Keratinocyte (primary cell): ENCODE measurements around the gene ZNRF4. TPM values are rescaled to one million over a fixed set of nuclear protein-coding genes. Genes with fewer than 3 reads are reported as not detected.

Source experiments
- DNase-seq: peaks from one replicate; pipeline ENCODE4 v3.0.0-alpha.2; 2011; ENCODE audit warnings: low read depth, missing footprints, low spot score
- FAIRE-seq: peaks from 2 replicates; lab custom pipeline; 2011; peaks lifted over from hg19 to GRCh38; lab: Jason Lieb, UNC
- H2AFZ ChIP-seq: 2 replicates; pipeline ENCODE4 v1.6.0; 2012; ENCODE audit warnings: low read length, control low read depth, inconsistent platforms; ENCODE audit not compliant: control insufficient read depth
- H3K27ac ChIP-seq: 2 replicates; pipeline ENCODE4 v1.5.1; 2011; ENCODE audit warnings: low read length; ENCODE audit not compliant: control insufficient read depth, insufficient read depth
- H3K27me3 ChIP-seq: 3 replicates; pipeline ENCODE4 v1.6.0; 2011; ENCODE audit warnings: low read length; ENCODE audit not compliant: control insufficient read depth, insufficient read depth; ENCODE audit errors: extremely low read depth
- H3K36me3 ChIP-seq, 2 experiments: 2 replicates in 1 of 2; 3 replicates in 1 of 2; pipeline ENCODE4 v1.5.1; 2011; ENCODE audit warnings: low read length in 2 of 2, mild to moderate bottlenecking in 1 of 2; ENCODE audit not compliant: control insufficient read depth in 2 of 2, insufficient read depth in 2 of 2; ENCODE audit errors: extremely low read depth in 1 of 2
- H3K4me1 ChIP-seq: 3 replicates; pipeline ENCODE4 v1.5.1; 2011; ENCODE audit warnings: low read length; ENCODE audit not compliant: control insufficient read depth, insufficient read depth; ENCODE audit errors: extremely low read depth
- H3K4me2 ChIP-seq: 3 replicates; pipeline ENCODE4 v1.6.0; 2011; ENCODE audit warnings: low read depth, low read length; ENCODE audit not compliant: control insufficient read depth, insufficient read depth; ENCODE audit errors: extremely low read depth
- H3K4me3 ChIP-seq, 3 experiments: fragments of 200-600 bp in 1 of 3; sonication (generic) in 1 of 3; 2 replicates in 2 of 3; 3 replicates in 1 of 3; pipeline ENCODE4 v1.5.1; 2011 to 2016; ENCODE audit warnings: low read length in 3 of 3, mild to moderate bottlenecking in 3 of 3, control low read depth in 2 of 3, inconsistent platforms in 1 of 3, low read depth in 1 of 3, mixed read lengths in 1 of 3, mixed run types in 1 of 3, moderate library complexity in 1 of 3; ENCODE audit not compliant: control insufficient read depth in 2 of 3, insufficient read depth in 2 of 3; ENCODE audit errors: extremely low read depth in 1 of 3
- H3K79me2 ChIP-seq: 2 replicates; pipeline ENCODE4 v1.6.0; 2012; ENCODE audit warnings: low read length; ENCODE audit not compliant: control insufficient read depth, insufficient read depth
- H3K9ac ChIP-seq: 3 replicates; pipeline ENCODE4 v1.6.0; 2011; ENCODE audit warnings: low read length; ENCODE audit not compliant: control insufficient read depth, insufficient read depth; ENCODE audit errors: extremely low read depth
- H3K9me1 ChIP-seq: 3 replicates; pipeline ENCODE4 v1.6.0; 2011; ENCODE audit warnings: low read length; ENCODE audit not compliant: control insufficient read depth, insufficient read depth; ENCODE audit errors: extremely low read depth
- H3K9me3 ChIP-seq: 2 replicates; pipeline ENCODE4 v1.5.1; 2012; ENCODE audit warnings: low read depth, low read length; ENCODE audit not compliant: control insufficient read depth
- H4K20me1 ChIP-seq: 3 replicates; pipeline ENCODE4 v1.6.0; 2011; ENCODE audit warnings: low read length; ENCODE audit not compliant: control insufficient read depth, insufficient read depth; ENCODE audit errors: extremely low read depth
- CTCF ChIP-seq, 3 experiments: IDR thresholded peaks in 1 of 3; conservative IDR thresholded peaks in 1 of 3; optimal IDR thresholded peaks in 1 of 3; 2 replicates in 2 of 3; 3 replicates in 1 of 3; pipeline versions ENCODE3 to v1.5.1; 2011; ENCODE audit warnings: low read length in 3 of 3, mild to moderate bottlenecking in 3 of 3, moderate library complexity in 2 of 3, control low read depth in 1 of 3, inconsistent platforms in 1 of 3; ENCODE audit not compliant: insufficient read depth in 2 of 3; ENCODE audit errors: extremely low read depth in 1 of 3
- EZH2 ChIP-seq: IDR thresholded peaks from one replicate; pipeline ENCODE4 v1.6.1; 2012; ENCODE audit warnings: inconsistent platforms, mild to moderate bottlenecking, low read length, moderate library complexity
- dilution Hi-C: fragments of 300-500 bp; cut with MboI; formaldehyde crosslinking; loops from one replicate; pipeline ENCODE4 v1.7.0; 2020; ENCODE audit warnings: low sequenced_read_pairs; ENCODE audit not compliant: extremely low pct_ligation_motif_present
- polyA plus RNA-seq, 5 experiments: library from polyadenylated mRNA; depleted of rRNA in 3 of 5; stranded (reverse) in 3 of 5; stranded (forward) in 1 of 5; unstranded in 1 of 5; fragments of >200 nt; gene quantifications; 1 replicate in 1 of 5; 2 replicates in 3 of 5; 3 replicates in 1 of 5; pipeline versions ENCODE4 v1.2.1 to v1.2.3, GENCODE V29; 2011 to 2012; ENCODE audit warnings: missing spikeins in 2 of 5, low read depth in 1 of 5, low replicate concordance in 1 of 5

ZNRF4 gene
- polyA plus RNA-seq, 1 donor (not counting 4 experiments of a cell fraction or from before 2014, with no cell fraction given): not detected

- no peaks in the 10 kb centered on the region for H3K4me1 ChIP-seq
- no peak for FAIRE-seq
- H3K27me3 ChIP-seq: peaks cover 4% of the 10 kb centered on the region
- H3K27ac ChIP-seq: no peak overlapping the region
- H3K9ac ChIP-seq: no peak overlapping the region
- H4K20me1 ChIP-seq: no peaks in the 10 kb centered on the region
- H3K36me3 ChIP-seq: no peaks in the 10 kb centered on the region
- TF ChIP-seq CTCF (optimal IDR thresholded peaks at IDR 0.05 in 1 of 3, IDR thresholded peaks at IDR 0.05 in 1 of 3, conservative IDR thresholded peaks at IDR 0.05 in 1 of 3; ENCODE audit: extremely low read depth in 1 of 3, insufficient read depth in 2 of 3, low read length in 3 of 3) (no peak), EZH2 (no peak)
- no peaks in the 10 kb centered on the region for H3K79me2 ChIP-seq
- H2AFZ ChIP-seq: no peak overlapping the region
- no peaks in the 10 kb centered on the region for H3K9me3 ChIP-seq
- no peak for DNase-seq
- no peaks in the 10 kb centered on the region for H3K9me1 ChIP-seq
- dilution Hi-C loops: no loop called here
- no peak overlapping the region for H3K4me2 ChIP-seq
- H3K4me3 ChIP-seq: no peak overlapping the region
These were observed 37.5 kb upstream of the ZNRF4 start for GRCh38 chr19:5417495-5418436.

- Histone ChIP-seq H3K9me1 (no peaks in the 10 kb centered on the region), H3K27ac (no peak overlapping the region), H4K20me1 (no peaks in the 10 kb centered on the region), H3K36me3 (no peaks in the 10 kb centered on the region), H3K27me3 (peaks cover 4% of the 10 kb centered on the region), H3K4me1 (no peaks in the 10 kb centered on the region), H3K4me2 (no peak overlapping the region), H3K9me3 (no peaks in the 10 kb centered on the region), H3K9ac (no peak overlapping the region), H3K79me2 (no peaks in the 10 kb centered on the region), H3K4me3 (no peak overlapping the region), H2AFZ (no peak overlapping the region)
- DNase-seq (no peak), FAIRE-seq (no peak)
- TF ChIP-seq CTCF (optimal IDR thresholded peaks at IDR 0.05 in 1 of 3, IDR thresholded peaks at IDR 0.05 in 1 of 3, conservative IDR thresholded peaks at IDR 0.05 in 1 of 3; ENCODE audit: extremely low read depth in 1 of 3, insufficient read depth in 2 of 3, low read length in 3 of 3) (no peak), EZH2 (no peak)
- dilution Hi-C loops: no loop called here
These were observed 36.5 kb upstream of the ZNRF4 start for GRCh38 chr19:5418677-5419076.
